Esophagus (tissue), 2 donors: Measurements from ENCODE around the gene GAGE1. TPM values are rescaled to one million over a fixed set of nuclear protein-coding genes. Genes with fewer than 3 reads are reported as not detected.
"Not testable (repeated sequence)": the region's sequence is repeated elsewhere in the genome, so short reads cannot be mapped to it uniquely, and the experiment has no call there.

ENCODE experiments used
- H3K27ac ChIP-seq, 2 donors: one replicate each; pipeline ENCODE4 v1.5.1; 2013; ENCODE audit warnings: low read depth in 2 of 2, mild to moderate bottlenecking in 2 of 2, inconsistent platforms in 1 of 2, low read length in 1 of 2, moderate library complexity in 1 of 2
- H3K27me3 ChIP-seq, 2 donors: one replicate each; pipeline ENCODE4 v1.6.1; 2013; ENCODE audit warnings: low read length in 2 of 2, control low read depth in 1 of 2, mild to moderate bottlenecking in 1 of 2; ENCODE audit not compliant: insufficient read depth in 2 of 2, control insufficient read depth in 1 of 2
- H3K36me3 ChIP-seq, 2 donors: one replicate each; pipeline ENCODE4 v1.6.1; 2013; ENCODE audit warnings: low read length in 1 of 2; ENCODE audit not compliant: control insufficient read depth in 2 of 2, insufficient read depth in 2 of 2
- H3K4me1 ChIP-seq, 2 donors: one replicate each; pipeline ENCODE4 v1.6.1; 2013; ENCODE audit warnings: low read length in 1 of 2; ENCODE audit not compliant: control insufficient read depth in 2 of 2, insufficient read depth in 2 of 2
- H3K4me3 ChIP-seq, 2 donors: one replicate each; pipeline ENCODE4 v1.5.1; 2013; ENCODE audit warnings: low read length in 2 of 2, mild to moderate bottlenecking in 2 of 2, low read depth in 1 of 2, moderate library complexity in 1 of 2
- H3K9me3 ChIP-seq, 2 donors: one replicate each; pipeline ENCODE4 v1.6.1; 2013; ENCODE audit warnings: mild to moderate bottlenecking in 2 of 2, low read depth in 1 of 2, low read length in 1 of 2, moderate library complexity in 1 of 2; ENCODE audit not compliant: control insufficient read depth in 2 of 2, insufficient read depth in 1 of 2
- WGBS, 2 donors: extraction: QIAGEN DNeasy Blood & Tissue Kit; methylation state at CpG; one replicate each; pipeline ENCODE4 v1.1.7; 2013; 5-methylcytosine and 5-hydroxymethylcytosine counted together
- polyA plus RNA-seq, 2 donors: library from polyadenylated mRNA; stranded (reverse); fragments of 200-250 nt; gene quantifications; one replicate each; pipeline ENCODE4 v1.2.3, GENCODE V29; 2013
- donor health status: healthy with polysubstance abuse.
- donor health status: Bipolar disorder and iron deficiency.

GAGE1 gene
- not detected for polyA plus RNA-seq

- no CpG with 5 or more reads among the region's 16 CpGs for WGBS, 2 donors
- H3K27ac ChIP-seq, H3K36me3 ChIP-seq, H3K4me3 ChIP-seq, H3K9me3 ChIP-seq, H3K27me3 ChIP-seq, H3K4me1 ChIP-seq: not testable (repeated sequence)
These were observed at the start of gene GAGE1 for GRCh38 chrX:49598720-49599119. TSS of gene GAGE1 (plus strand) at chrX:49599020. CDS start at chrX:49600175, 1,155 bp downstream.

- H3K27ac ChIP-seq, H3K4me1 ChIP-seq, H3K36me3 ChIP-seq, H3K27me3 ChIP-seq, H3K4me3 ChIP-seq, H3K9me3 ChIP-seq: not testable (repeated sequence)
- no CpG with 5 or more reads among the region's 16 CpGs for WGBS, 2 donors
These were observed 47.8 kb upstream of the GAGE1 start, which contains the start of gene GAGE12E for GRCh38 chrX:49550989-49551388. TSS of gene GAGE12E (plus strand) at chrX:49551289. CDS start at chrX:49552444, 1,155 bp downstream.

GRCh38 chrX:49560542-49560941 lies 38.3 kb upstream of the GAGE1 start, which contains the start of gene GAGE12F:
TSS of gene GAGE12F (plus strand) at chrX:49560842. CDS start at chrX:49561997, 1,155 bp downstream.
- H3K9me3 ChIP-seq, H3K27ac ChIP-seq, H3K4me1 ChIP-seq, H3K4me3 ChIP-seq, H3K27me3 ChIP-seq, H3K36me3 ChIP-seq: not testable (repeated sequence)
- WGBS, 2 donors, result no CpG with 5 or more reads among the region's 16 CpGs

- not testable (repeated sequence) for H3K4me1 ChIP-seq, H3K36me3 ChIP-seq, H3K9me3 ChIP-seq, H3K27ac ChIP-seq, H3K27me3 ChIP-seq, H3K4me3 ChIP-seq
- no CpG with 5 or more reads among the region's 11 CpGs for WGBS, 2 donors
These were observed 30.1 kb upstream of the GAGE1 start for GRCh38 chrX:49568728-49569127.

- not testable (repeated sequence) for H3K27ac ChIP-seq, H3K4me1 ChIP-seq, H3K36me3 ChIP-seq, H3K4me3 ChIP-seq, H3K9me3 ChIP-seq, H3K27me3 ChIP-seq
- no CpG with 5 or more reads among the region's 13 CpGs for WGBS, 2 donors
These were observed 29.7 kb upstream of the GAGE1 start for GRCh38 chrX:49569152-49569551.

- H3K9me3 ChIP-seq, result not testable (repeated sequence)
- no CpG with 5 or more reads among the region's 16 CpGs for WGBS, 2 donors
These were observed 28.7 kb upstream of the GAGE1 start, which contains the start of gene GAGE12G for GRCh38 chrX:49570100-49570499. TSS of gene GAGE12G (plus strand) at chrX:49570400. CDS start at chrX:49571555, 1,155 bp downstream.

GRCh38 chrX:49579649-49580048 lies 19.2 kb upstream of the GAGE1 start, which contains the start of gene GAGE12H:
TSS of gene GAGE12H (plus strand) at chrX:49579949. CDS start at chrX:49581104, 1,155 bp downstream.
- not testable (repeated sequence) for H3K4me1 ChIP-seq, H3K4me3 ChIP-seq, H3K27me3 ChIP-seq, H3K9me3 ChIP-seq, H3K27ac ChIP-seq, H3K36me3 ChIP-seq
- no CpG with 5 or more reads among the region's 16 CpGs for WGBS, 2 donors

More at GRCh38 chrX:49570100-49570499, 28.7 kb upstream of the GAGE1 start, which contains the start of gene GAGE12G:
- H3K27me3 ChIP-seq, H3K27ac ChIP-seq, H3K4me3 ChIP-seq, H3K4me1 ChIP-seq, H3K36me3 ChIP-seq: not testable (repeated sequence)

GRCh38 chrX:49589196-49589595 lies 9.6 kb upstream of the GAGE1 start, which contains the start of gene GAGE2A:
TSS of gene GAGE2A (plus strand) at chrX:49589496. CDS start at chrX:49590651, 1,155 bp downstream.
- no CpG with 5 or more reads among the region's 16 CpGs for WGBS, 2 donors
- not testable (repeated sequence) for H3K4me1 ChIP-seq, H3K27me3 ChIP-seq, H3K36me3 ChIP-seq, H3K9me3 ChIP-seq, H3K27ac ChIP-seq, H3K4me3 ChIP-seq

- not testable (repeated sequence) for H3K4me1 ChIP-seq, H3K9me3 ChIP-seq, H3K27me3 ChIP-seq, H3K36me3 ChIP-seq, H3K4me3 ChIP-seq, H3K27ac ChIP-seq
- 92 to 94% methylated on average over 24 to 25 of the region's 37 CpGs for WGBS, 2 donors
These were observed 8.9 kb upstream of the GAGE1 start for GRCh38 chrX:49589769-49590478.

GRCh38 chrX:49590488-49590887 lies 8.3 kb upstream of the GAGE1 start:
- 91 to 92% methylated on average over 10 of the region's 17 CpGs for WGBS, 2 donors
- H3K4me1 ChIP-seq, H3K27me3 ChIP-seq, H3K36me3 ChIP-seq, H3K9me3 ChIP-seq, H3K27ac ChIP-seq, H3K4me3 ChIP-seq: not testable (repeated sequence)
